ENCODE results near the gene SNAPC3. TPM values are rescaled to one million over a fixed set of nuclear protein-coding genes. Genes with fewer than 3 reads are reported as not detected.
"Not testable (repeated sequence)": the region's sequence is repeated elsewhere in the genome, so short reads cannot be mapped to it uniquely, and the experiment has no call there.

Gene SNAPC3
- total RNA-seq, 1 experiment from 2014 or later: 33.5 TPM

DNA sequence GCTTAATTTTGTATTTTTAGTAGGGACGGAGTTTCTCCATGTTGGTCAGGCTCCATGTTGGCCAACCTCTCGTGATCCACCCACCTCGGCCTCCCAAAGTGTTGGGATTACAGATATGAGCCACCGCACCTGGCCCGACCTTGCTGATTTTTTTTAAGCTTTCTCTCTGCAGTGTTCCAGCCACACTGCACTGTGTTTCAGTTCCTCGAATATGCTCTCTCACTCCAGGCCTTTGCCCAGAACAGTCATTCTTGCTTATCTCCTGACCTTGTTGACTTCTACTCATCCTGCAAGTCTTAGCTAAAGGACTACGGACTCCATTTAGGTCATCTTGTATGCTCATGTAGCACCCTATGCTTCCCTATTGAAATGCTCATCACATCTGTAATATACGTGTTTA is 3.3 kb downstream of the SNAPC3 start:
- no peak overlapping the region for H3K4me3 Mint-ChIP-seq
- H3K36me3 Mint-ChIP-seq: peaks cover 41% of the 10 kb centered on the region
- ATAC-seq (no peak), DNase-seq (ENCODE audit: low spot score) (no peak)
- ChIA-PET POLR2A (no interaction called here), CTCF (no interaction called here)
- H3K9me3 Mint-ChIP-seq: no peaks in the 10 kb centered on the region
- H3K27ac Mint-ChIP-seq: peak overlapping the region; percentile 66; the same call in 1 of the 2 replicates
- TF ChIP-seq ZNF317 (CRISPR knock-in tag; IDR thresholded peaks at IDR 0.05; ENCODE audit: borderline replicate concordance, low read depth) (no peak), ZNF138 (CRISPR knock-in tag; conservative IDR thresholded peaks at IDR 0.05) (no peak)
- peaks cover 46% of the 10 kb centered on the region for H3K4me1 Mint-ChIP-seq
- no peaks in the 10 kb centered on the region for H3K27me3 Mint-ChIP-seq (ENCODE audit: low read depth)

DNA sequence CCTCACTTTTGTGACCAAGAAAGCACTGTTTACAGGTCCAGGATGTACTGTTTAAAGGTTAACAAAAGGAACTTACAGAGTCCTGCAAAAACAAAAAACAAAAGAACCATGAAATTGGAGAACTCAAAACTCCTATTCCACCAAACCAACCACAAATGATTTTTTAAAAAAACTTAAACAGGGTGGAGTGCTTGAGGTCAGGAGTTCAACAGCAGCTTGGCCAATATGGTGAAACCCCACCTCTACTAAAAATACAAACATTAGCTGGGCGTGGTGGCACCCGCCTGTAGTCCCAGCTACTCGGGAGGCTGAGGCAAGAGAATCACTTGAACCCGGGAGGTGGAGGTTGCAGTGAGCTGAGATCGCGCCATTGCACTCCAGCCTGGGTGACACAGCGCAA is 5.0 kb downstream of the SNAPC3 start:
- H3K9me3 Mint-ChIP-seq; H3K27me3 Mint-ChIP-seq (ENCODE audit: low read depth); H3K27ac Mint-ChIP-seq; ATAC-seq; CTCF ChIA-PET; H3K4me3 Mint-ChIP-seq; DNase-seq (ENCODE audit: low spot score); POLR2A ChIA-PET: not testable (repeated sequence)
- peaks cover 40% of the 10 kb centered on the region for H3K4me1 Mint-ChIP-seq
- H3K36me3 Mint-ChIP-seq: peaks cover 43% of the 10 kb centered on the region

DNA sequence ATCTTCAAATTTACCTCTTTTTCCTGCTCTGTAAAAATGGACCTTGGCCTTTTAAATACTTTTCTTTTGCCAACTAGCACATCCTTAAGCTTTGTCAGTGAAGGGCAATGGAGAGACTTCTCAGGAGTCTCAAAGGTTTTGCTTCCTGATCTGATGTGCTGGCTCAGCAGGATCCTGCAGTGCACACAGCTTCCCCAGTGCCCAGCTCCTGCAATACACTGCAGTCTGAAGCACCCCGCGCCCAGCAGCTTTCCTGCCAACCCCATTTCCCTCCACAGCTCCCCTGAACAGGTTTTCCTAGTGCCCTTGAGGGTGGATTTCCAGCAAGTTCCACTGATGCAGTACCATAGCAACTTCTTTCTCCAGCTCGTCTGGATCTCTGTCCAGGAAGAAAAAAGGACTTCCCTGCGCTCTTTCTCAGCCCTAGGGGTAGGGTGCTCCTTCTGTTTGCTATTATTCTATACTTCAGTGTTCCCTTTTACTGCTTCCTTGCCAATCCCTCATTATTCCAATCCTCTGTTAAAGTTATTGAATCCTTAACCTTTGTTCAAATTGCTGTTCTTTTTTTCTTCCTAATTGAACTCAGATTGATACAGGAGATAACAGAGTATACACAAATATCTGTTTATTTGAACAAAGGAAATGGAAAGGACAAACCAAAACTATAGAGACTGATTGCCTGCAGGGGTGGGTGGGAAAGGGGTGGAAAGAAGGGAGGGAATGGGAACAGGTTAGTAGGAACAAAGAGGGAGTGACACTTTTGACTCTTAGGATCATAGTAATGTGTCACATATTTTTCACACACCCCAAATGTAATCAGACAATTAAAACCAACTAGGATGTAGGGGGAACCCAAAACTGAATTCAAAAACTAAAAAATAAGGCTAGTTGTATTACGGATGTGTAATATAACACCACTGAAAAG is 8.5 kb downstream of the SNAPC3 start:
- ATAC-seq (peak; percentile 85), DNase-seq (ENCODE audit: low spot score) (no peak)
- no peaks in the 10 kb centered on the region for H3K27me3 Mint-ChIP-seq (ENCODE audit: low read depth)

More for the DNA sequence above, 8.5 kb downstream of the SNAPC3 start:
- POLR2A ChIA-PET: no interaction called here
- no peaks in the 10 kb centered on the region for H3K9me3 Mint-ChIP-seq
- H3K4me3 Mint-ChIP-seq: no peak overlapping the region
- H3K36me3 Mint-ChIP-seq: peaks cover 54% of the 10 kb centered on the region
- CTCF ChIA-PET: interaction anchor here (0.9 to 1.6 kb wide), 5 partner anchors 10 to 219 kb away, joined by 3 to 5 read pairs (median 4); no protein-coding TSS in a partner anchor
- peaks cover 26% of the 10 kb centered on the region for H3K4me1 Mint-ChIP-seq
- peak overlapping the region; percentile 76 for H3K27ac Mint-ChIP-seq
- TF ChIP-seq, protein P1, sequence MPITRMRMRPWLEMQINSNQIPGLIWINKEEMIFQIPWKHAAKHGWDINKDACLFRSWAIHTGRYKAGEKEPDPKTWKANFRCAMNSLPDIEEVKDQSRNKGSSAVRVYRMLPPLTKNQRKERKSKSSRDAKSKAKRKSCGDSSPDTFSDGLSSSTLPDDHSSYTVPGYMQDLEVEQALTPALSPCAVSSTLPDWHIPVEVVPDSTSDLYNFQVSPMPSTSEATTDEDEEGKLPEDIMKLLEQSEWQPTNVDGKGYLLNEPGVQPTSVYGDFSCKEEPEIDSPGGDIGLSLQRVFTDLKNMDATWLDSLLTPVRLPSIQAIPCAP (CRISPR knock-in tag; IDR thresholded peaks at IDR 0.05): no peak
- TF ChIP-seq RELA (CRISPR knock-in tag; IDR thresholded peaks at IDR 0.05; ENCODE audit: borderline replicate concordance): no peak
- no peak for TF ChIP-seq GRHL2 (CRISPR knock-in tag; IDR thresholded peaks at IDR 0.05; ENCODE audit: insufficient replicate concordance, severe bottlenecking)
- TF ChIP-seq NR2C2 (CRISPR knock-in tag; IDR thresholded peaks at IDR 0.05): no peak
- TF ChIP-seq ZNF121 (CRISPR knock-in tag; IDR thresholded peaks at IDR 0.05): no peak
- no peak for TF ChIP-seq FOXP1 (CRISPR knock-in tag; IDR thresholded peaks at IDR 0.05; ENCODE audit: borderline replicate concordance)
- TF ChIP-seq, protein P2, sequence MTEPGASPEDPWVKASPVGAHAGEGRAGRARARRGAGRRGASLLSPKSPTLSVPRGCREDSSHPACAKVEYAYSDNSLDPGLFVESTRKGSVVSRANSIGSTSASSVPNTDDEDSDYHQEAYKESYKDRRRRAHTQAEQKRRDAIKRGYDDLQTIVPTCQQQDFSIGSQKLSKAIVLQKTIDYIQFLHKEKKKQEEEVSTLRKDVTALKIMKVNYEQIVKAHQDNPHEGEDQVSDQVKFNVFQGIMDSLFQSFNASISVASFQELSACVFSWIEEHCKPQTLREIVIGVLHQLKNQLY (CRISPR knock-in tag; IDR thresholded peaks at IDR 0.05): no peak
- TF ChIP-seq CBFB (CRISPR knock-in tag; IDR thresholded peaks at IDR 0.05; ENCODE audit: low read depth): no peak
- no peak for TF ChIP-seq GTF2I (CRISPR knock-in tag; conservative IDR thresholded peaks at IDR 0.05)
- TF ChIP-seq, protein P3, sequence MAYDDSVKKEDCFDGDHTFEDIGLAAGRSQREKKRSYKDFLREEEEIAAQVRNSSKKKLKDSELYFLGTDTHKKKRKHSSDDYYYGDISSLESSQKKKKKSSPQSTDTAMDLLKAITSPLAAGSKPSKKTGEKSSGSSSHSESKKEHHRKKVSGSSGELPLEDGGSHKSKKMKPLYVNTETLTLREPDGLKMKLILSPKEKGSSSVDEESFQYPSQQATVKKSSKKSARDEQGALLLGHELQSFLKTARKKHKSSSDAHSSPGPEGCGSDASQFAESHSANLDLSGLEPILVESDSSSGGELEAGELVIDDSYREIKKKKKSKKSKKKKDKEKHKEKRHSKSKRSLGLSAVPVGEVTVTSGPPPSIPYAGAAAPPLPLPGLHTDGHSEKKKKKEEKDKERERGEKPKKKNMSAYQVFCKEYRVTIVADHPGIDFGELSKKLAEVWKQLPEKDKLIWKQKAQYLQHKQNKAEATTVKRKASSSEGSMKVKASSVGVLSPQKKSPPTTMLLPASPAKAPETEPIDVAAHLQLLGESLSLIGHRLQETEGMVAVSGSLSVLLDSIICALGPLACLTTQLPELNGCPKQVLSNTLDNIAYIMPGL (CRISPR knock-in tag; IDR thresholded peaks at IDR 0.05): no peak
- no peak for TF ChIP-seq ESRRA (CRISPR knock-in tag; IDR thresholded peaks at IDR 0.05; ENCODE audit: borderline replicate concordance)
- TF ChIP-seq, protein P4, sequence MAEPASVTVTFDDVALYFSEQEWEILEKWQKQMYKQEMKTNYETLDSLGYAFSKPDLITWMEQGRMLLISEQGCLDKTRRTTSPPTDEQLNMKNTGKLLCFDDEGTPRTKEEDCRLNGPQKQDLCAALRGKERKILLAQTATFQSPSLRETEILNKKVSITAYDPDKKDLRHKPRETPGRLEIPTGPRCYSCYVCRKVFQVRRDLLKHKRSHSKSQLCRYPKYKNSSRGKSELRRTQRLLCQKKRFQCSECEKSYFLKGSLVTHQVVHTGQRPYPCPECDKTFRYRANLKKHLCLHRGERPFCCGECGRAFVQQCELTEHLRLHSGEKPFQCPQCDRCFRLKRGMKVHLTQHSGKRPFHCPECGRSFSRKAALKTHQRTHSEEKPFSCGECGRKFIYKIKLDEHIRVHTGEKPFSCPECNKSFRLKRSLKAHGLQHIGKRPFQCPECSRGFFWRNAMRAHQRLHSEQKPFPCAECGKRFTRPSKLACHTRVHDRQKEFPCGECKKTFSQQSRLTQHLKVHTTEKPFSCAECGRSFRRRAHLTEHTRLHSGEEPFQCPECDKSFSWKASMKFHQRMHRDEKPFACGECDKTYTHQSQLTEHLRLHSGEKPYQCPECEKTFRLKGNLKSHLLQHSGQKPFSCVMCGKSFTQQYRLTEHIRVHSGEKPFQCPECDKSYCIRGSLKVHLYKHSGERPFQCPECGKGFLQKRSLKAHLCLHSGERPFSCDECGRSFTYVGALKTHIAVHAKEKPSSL (CRISPR knock-in tag; conservative IDR thresholded peaks at IDR 0.05): no peak
- TF ChIP-seq SMAD4 (CRISPR knock-in tag; IDR thresholded peaks at IDR 0.05): no peak
- no peak for TF ChIP-seq NFATC4 (CRISPR knock-in tag; IDR thresholded peaks at IDR 0.05)
- TF ChIP-seq, protein P5, sequence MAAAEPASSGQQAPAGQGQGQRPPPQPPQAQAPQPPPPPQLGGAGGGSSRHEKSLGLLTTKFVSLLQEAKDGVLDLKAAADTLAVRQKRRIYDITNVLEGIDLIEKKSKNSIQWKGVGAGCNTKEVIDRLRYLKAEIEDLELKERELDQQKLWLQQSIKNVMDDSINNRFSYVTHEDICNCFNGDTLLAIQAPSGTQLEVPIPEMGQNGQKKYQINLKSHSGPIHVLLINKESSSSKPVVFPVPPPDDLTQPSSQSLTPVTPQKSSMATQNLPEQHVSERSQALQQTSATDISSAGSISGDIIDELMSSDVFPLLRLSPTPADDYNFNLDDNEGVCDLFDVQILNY (CRISPR knock-in tag; IDR thresholded peaks at IDR 0.05): no peak
- TF ChIP-seq ZNF232 (CRISPR knock-in tag; IDR thresholded peaks at IDR 0.05): no peak
- TF ChIP-seq KAT7 (CRISPR knock-in tag; IDR thresholded peaks at IDR 0.05; ENCODE audit: borderline replicate concordance): no peak
